ENCODE data around the gene PIAS4. TPM values are rescaled to one million over a fixed set of nuclear protein-coding genes. Genes with fewer than 3 reads are reported as not detected.

The PIAS4 gene
- total RNA-seq, 1 donor: 21.4 TPM

- Histone ChIP-seq H3K4me1 (ENCODE audit: insufficient read depth, low read length) (peaks cover 56% of the 10 kb centered on the region), H3K4me3 (ENCODE audit: insufficient read depth, low read length) (peak overlapping the region; percentile 45)
Observed at GRCh38 chr19:4058693-4059452, 51.3 kb downstream of the PIAS4 start.

GRCh38 chr19:4059453-4059871 is 51.9 kb downstream of the PIAS4 start:
- peak overlapping the region; percentile 82 for H3K27ac ChIP-seq (ENCODE audit: low read depth, low read length)
- peak; percentile 88 for DNase-seq (ENCODE audit: insufficient read length, low spot score, missing footprints)
- TF ChIP-seq CTCF (IDR thresholded peaks at IDR 0.05; ENCODE audit: extremely low read depth, low read depth, low read length): no peak
- peak overlapping the region; percentile 58 for H3K4me2 ChIP-seq (ENCODE audit: insufficient read depth, low read length)
- peaks cover 58% of the 10 kb centered on the region for H3K4me1 ChIP-seq (ENCODE audit: insufficient read depth, low read length)
- peaks cover 99% of the 10 kb centered on the region for H3K79me2 ChIP-seq (ENCODE audit: insufficient read depth, low read length)
- H4K20me1 ChIP-seq (ENCODE audit: insufficient read depth, low read length): peaks cover 67% of the 10 kb centered on the region
- no peak overlapping the region for H2AFZ ChIP-seq (ENCODE audit: low read length)
- peaks cover 28% of the 10 kb centered on the region for H3K36me3 ChIP-seq (ENCODE audit: insufficient read depth, low read length)
- no peaks in the 10 kb centered on the region for H3K27me3 ChIP-seq (ENCODE audit: insufficient read depth, low read length)
- H3K4me3 ChIP-seq (ENCODE audit: insufficient read depth, low read length): peak overlapping the region; percentile 19
- no peaks in the 10 kb centered on the region for H3K9me3 ChIP-seq (ENCODE audit: low read depth, low read length)

More at GRCh38 chr19:4058693-4059452, 51.3 kb downstream of the PIAS4 start:
- Histone ChIP-seq H2AFZ (ENCODE audit: low read length) (no peak overlapping the region), H3K79me2 (ENCODE audit: insufficient read depth, low read length) (peaks cover 98% of the 10 kb centered on the region), H3K4me2 (ENCODE audit: insufficient read depth, low read length) (peak overlapping the region; percentile 58), H3K27me3 (ENCODE audit: insufficient read depth, low read length) (no peaks in the 10 kb centered on the region), H3K36me3 (ENCODE audit: insufficient read depth, low read length) (peaks cover 31% of the 10 kb centered on the region), H4K20me1 (ENCODE audit: insufficient read depth, low read length) (peaks cover 65% of the 10 kb centered on the region), H3K27ac (ENCODE audit: low read depth, low read length) (peak overlapping the region; percentile 82), H3K9me3 (ENCODE audit: low read depth, low read length) (no peaks in the 10 kb centered on the region)
- TF ChIP-seq CTCF (IDR thresholded peaks at IDR 0.05; ENCODE audit: extremely low read depth, low read depth, low read length): no peak
- peak; percentile 90 for DNase-seq (ENCODE audit: insufficient read length, low spot score, missing footprints)

- Histone ChIP-seq H2AFZ (ENCODE audit: low read length) (no peak overlapping the region), H3K79me2 (ENCODE audit: insufficient read depth, low read length) (peaks cover 99% of the 10 kb centered on the region), H3K9me3 (ENCODE audit: low read depth, low read length) (no peaks in the 10 kb centered on the region), H3K4me3 (ENCODE audit: insufficient read depth, low read length) (peak overlapping the region; percentile 19), H3K36me3 (ENCODE audit: insufficient read depth, low read length) (peaks cover 25% of the 10 kb centered on the region), H3K27me3 (ENCODE audit: insufficient read depth, low read length) (no peaks in the 10 kb centered on the region), H3K4me2 (ENCODE audit: insufficient read depth, low read length) (peak overlapping the region; percentile 58), H4K20me1 (ENCODE audit: insufficient read depth, low read length) (peaks cover 64% of the 10 kb centered on the region), H3K27ac (ENCODE audit: low read depth, low read length) (peak overlapping the region; percentile 82), H3K4me1 (ENCODE audit: insufficient read depth, low read length) (peaks cover 58% of the 10 kb centered on the region)
- no peak for TF ChIP-seq CTCF (IDR thresholded peaks at IDR 0.05; ENCODE audit: extremely low read depth, low read depth, low read length)
- peak; percentile 96 for DNase-seq (ENCODE audit: insufficient read length, low spot score, missing footprints)
Observed at GRCh38 chr19:4059891-4060620, 52.5 kb downstream of the PIAS4 start.

All from osteoblast (primary cell).